Measurements from ENCODE around the gene KREMEN1.

Gene KREMEN1

GRCh38 chr22:29133603-29134133, 60.8 kb downstream of the KREMEN1 start:
- DNase-seq (ENCODE audit: low read depth in 2 of 2) = no peak

- DNase-seq (ENCODE audit: low read depth in 2 of 2) = no peak
Observed at GRCh38 chr22:29134448-29134847, 61.6 kb downstream of the KREMEN1 start.

DNA sequence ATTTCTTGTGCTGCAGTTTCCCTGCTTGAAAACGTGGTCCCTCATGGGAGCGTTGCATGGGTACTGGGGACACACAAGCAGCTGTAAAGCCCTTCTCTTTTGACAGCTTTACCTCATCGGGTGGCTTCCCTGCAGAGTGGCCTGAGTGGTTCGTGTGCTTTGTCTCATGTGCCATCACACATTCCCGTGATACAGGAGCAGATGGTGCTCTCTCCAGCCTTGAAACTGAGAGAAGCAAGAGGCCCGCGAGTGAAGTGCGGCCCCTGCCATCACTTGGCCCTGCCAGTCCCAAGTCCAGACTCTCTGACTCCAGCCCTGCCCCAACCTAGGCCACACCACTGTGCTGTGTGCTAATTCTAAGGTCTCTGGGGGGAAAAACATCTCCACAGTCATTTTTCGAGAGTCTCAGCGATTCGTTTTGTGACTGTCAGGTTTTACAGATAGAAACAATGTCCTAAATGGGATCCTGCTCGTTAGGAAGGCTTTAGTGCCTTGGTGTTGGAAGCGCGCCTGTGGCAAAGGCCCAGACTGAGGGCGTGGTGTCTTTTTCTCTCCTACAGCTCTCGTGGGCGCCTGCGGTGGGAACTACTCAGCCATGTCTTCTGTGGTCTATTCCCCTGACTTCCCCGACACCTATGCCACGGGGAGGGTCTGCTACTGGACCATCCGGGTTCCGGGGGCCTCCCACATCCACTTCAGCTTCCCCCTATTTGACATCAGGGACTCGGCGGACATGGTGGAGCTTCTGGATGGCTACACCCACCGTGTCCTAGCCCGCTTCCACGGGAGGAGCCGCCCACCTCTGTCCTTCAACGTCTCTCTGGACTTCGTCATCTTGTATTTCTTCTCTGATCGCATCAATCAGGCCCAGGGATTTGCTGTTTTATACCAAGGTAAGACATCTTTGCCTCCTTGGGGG, 64.2 kb downstream of the KREMEN1 start:
- DNase-seq (ENCODE audit: low read depth in 2 of 2) = no peak

DNA sequence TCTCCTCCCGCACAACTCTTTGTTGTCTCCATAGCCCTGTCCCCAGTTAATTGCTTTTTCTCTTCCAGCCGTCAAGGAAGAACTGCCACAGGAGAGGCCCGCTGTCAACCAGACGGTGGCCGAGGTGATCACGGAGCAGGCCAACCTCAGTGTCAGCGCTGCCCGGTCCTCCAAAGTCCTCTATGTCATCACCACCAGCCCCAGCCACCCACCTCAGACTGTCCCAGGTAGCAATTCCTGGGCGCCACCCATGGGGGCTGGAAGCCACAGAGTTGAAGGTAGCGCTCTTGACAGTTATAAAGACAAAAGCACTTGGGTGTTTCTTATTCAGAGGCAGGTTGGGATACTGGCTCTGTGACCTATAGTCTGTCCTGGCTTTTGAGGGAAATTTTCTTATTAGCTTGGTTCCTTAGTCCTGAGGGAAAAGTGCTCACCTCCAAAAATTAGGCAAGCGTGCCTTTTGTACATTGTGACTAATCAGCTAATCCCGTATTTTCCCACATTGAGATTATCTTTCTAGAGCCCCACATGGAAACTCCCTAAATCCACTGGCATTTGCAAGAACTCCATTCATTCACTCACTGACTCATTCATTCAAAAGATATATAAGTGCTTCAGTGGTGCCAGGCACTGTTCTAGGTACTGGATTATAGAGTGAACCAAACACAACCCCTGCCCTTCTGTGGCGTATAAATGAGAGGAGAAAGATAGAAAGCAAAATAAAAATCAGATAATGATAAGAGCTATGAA, 65.9 kb downstream of the KREMEN1 start:
- DNase-seq (ENCODE audit: low read depth in 2 of 2) = no peak

GRCh38 chr22:29139965-29140782, 67.3 kb downstream of the KREMEN1 start:
- DNase-seq (ENCODE audit: low read depth in 2 of 2) = no peak

DNA sequence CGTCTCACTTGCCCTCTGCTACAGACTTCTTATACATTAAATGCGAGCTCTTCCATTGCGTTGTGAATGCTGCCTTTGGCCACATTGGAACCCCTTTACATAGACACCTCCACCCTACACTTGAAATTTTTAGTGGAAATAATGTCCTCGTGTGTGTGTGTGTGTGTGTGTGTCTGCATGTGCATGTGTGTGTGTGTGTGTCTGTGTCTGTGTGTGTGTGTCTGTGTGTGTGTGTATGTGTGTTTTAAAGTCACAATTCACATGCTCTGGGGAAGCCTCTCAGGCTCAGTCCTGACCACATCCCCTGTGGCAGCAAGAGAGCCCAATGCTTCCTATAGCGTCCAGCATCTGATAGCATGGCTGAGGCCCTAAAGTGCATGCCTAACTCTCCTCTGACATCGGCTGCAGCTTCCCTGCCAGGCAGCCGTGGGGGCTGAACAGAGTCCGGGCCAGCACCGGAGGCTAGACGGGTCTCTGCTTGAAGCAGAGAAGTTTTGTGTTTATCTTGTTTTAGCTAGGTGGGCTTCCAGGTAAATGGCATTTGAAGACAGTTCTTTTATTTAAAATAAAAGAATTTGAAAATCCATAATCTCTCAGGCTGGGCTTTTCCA, 68.3 kb downstream of the KREMEN1 start:
- DNase-seq (ENCODE audit: low read depth in 2 of 2) = no peak

DNA sequence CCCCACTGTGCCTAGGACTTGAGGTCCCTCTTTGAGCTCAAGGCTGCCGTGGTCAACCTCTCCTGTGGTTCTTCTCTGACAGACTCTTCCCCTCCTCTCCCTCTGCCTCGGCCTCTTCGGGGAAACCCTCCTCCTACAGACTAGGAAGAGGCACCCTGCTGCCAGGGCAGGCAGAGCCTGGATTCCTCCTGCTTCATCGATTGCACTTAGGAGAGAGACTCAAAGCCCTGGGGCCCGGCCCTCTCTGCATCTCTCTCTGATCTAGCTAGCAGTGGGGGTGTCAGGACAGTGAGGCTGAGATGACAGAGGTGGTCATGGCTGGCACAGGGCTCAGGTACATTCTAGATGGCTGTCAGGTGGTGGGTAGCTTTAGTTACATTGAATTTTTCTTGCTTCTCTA, 69.3 kb downstream of the KREMEN1 start:
- DNase-seq (ENCODE audit: low read depth in 2 of 2) = no peak

GRCh38 chr22:29143941-29144785, 71.3 kb downstream of the KREMEN1 start:
- no peak for DNase-seq (ENCODE audit: low read depth in 2 of 2)

- DNase-seq (ENCODE audit: low read depth in 2 of 2) = no peak
Observed at GRCh38 chr22:29144786-29145160, 71.9 kb downstream of the KREMEN1 start.

DNA sequence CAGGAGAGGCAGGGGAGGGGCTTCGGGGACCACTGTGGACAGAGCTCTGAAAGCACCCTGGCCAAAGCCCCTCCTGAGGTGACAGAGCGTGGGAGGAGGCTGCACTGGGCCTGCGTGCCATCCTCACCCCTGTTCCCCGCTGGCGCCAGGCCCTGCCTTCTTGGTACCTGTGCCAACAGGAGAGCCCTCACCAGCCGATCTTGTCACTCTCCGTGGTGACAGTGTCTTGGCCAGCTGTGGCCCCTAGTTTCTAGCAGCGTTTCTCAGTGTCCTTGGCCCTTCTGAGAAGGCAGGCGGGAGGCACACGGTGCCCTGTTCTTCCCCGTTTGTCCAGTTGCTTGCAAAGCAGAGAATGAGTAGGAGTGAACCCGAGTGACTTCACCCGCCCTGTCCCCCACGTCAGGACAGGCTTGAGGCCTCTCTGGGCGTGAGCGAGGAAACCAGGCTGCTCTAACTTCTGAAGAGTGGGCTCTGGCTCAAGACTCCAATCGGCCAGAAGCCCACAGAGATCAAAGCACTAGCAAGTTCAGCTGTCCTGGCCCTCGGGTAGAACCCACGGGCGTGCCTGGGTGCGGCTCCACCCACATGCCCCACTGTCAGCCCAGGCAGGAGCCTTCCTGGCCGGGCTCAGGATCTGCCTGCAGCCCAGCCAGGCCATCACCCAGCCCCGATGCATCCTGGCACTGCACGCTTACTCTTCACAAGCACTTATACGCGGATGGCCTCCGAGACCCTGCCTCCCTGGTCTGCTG, 72.7 kb downstream of the KREMEN1 start:
- no peak for DNase-seq (ENCODE audit: low read depth in 2 of 2)

GRCh38 chr22:29146091-29146560, 73.3 kb downstream of the KREMEN1 start:
- DNase-seq (ENCODE audit: low read depth in 2 of 2) = no peak

DNA sequence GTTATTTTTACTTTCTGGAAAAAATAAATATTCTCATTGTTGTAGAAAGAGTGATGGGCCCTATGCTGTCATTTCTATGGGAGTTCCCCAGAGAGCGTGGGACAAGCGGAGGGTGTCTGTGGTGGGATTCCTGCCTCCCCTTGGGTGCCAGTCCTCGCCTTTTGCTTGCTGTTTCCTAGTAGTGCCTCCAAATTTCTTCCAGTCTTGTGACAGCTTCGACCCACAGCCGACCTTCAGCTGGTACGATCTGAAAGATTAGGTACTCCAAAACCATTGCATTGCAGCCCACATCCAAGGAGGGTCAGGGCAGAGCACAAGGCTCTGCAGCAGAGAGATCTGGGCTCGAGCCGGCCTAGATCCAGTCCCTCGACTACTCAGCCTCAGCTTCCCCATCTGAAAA, 73.9 kb downstream of the KREMEN1 start:
- no peak for DNase-seq (ENCODE audit: low read depth in 2 of 2)

GRCh38 chr22:29147331-29147899, 74.6 kb downstream of the KREMEN1 start:
- no peak for DNase-seq (ENCODE audit: low read depth in 2 of 2)

GRCh38 chr22:29148036-29148435, 75.2 kb downstream of the KREMEN1 start:
- no peak for DNase-seq (ENCODE audit: low read depth in 2 of 2)

- DNase-seq (ENCODE audit: low read depth in 2 of 2) = no peak
Observed at GRCh38 chr22:29148826-29149225, 76.0 kb downstream of the KREMEN1 start.

DNA sequence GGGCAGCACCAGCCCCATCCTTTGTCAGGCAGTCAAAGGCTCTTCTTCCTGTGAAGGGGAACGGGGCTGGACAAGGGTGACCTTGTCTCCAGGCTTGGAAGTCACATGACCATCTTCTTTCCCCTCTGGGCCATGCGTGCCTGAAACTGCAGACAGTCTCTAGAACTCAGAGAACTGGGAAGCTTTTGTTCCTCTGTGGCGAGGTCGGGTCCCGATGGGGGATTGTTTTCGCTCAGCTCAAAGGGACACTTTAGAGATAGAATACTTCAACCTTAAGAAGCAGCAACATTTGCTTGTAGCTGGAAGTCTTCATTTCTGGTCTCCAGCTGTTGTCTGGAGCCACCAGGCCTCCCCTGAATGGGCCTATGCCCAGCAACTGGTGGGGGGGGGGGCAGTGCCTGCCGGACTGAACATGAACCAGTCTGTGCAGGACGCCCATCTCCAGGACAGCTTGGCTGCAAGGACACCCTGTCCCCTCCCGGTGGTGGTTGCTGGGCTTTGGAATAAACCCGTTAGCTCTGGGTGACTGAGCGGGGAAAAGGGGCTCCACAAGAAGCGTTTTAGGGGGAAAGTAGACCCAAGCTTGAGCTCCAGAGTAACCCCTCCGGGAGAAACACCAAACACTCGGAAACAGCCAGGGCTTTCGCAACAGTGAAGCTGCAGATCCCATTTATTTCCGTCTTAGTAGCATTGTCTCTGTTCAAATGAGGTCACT, 77.2 kb downstream of the KREMEN1 start:
- no peak for DNase-seq (ENCODE audit: low read depth in 2 of 2)

- DNase-seq (ENCODE audit: low read depth in 2 of 2) = no peak
Observed at GRCh38 chr22:29150701-29151100, 77.9 kb downstream of the KREMEN1 start.

DNA sequence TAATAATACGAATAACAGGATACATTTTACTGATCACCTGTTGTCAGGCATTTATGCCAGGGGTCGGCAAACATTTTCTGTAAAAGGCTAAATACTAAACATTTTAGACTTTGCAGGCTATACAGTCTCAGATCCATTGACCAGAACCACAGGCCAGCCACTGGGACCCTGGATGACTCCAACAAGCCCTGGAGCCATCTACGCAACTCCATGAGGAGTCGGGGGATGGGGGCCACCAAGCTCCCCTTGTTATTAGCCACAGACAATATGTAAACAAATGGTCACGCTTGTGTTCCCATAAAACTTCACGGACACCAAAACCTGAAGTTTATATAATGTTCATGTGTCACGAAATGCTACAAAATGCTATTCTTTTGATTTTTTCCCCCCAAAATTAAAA, 78.5 kb downstream of the KREMEN1 start:
- DNase-seq (ENCODE audit: low read depth in 2 of 2) = no peak
